Measurements from ENCODE around the gene GJA8.
"Not testable (repeated sequence)": the region's sequence is repeated elsewhere in the genome, so short reads cannot be mapped to it uniquely, and the experiment has no call there.

GJA8 gene

GRCh38 chr1:147902253-147902845 is at the start of gene GJA8:
Gene GJA8, plus strand, starts transcription at chr1:147902795. Its CDS starts 5,161 bp downstream, at chr1:147907956.
- DNase-seq (ENCODE audit: low spot score): no peak

- DNase-seq (ENCODE audit: low spot score): no peak
Observed at GRCh38 chr1:147853391-147853790, 49.2 kb upstream of the GJA8 start.

- DNase-seq (ENCODE audit: low spot score): not testable (repeated sequence)
Observed at GRCh38 chr1:147854989-147855388, 47.6 kb upstream of the GJA8 start.

- DNase-seq (ENCODE audit: low spot score): not testable (repeated sequence)
Observed at GRCh38 chr1:147855996-147856395, 46.6 kb upstream of the GJA8 start.

- DNase-seq (ENCODE audit: low spot score): not testable (repeated sequence)
Observed at GRCh38 chr1:147867204-147867603, 35.4 kb upstream of the GJA8 start.

GRCh38 chr1:147878022-147878421 is 24.6 kb upstream of the GJA8 start:
- no peak for DNase-seq (ENCODE audit: low spot score)

- DNase-seq (ENCODE audit: low spot score): no peak
Observed at GRCh38 chr1:147879911-147880310, 22.7 kb upstream of the GJA8 start.

- DNase-seq (ENCODE audit: low spot score): no peak
Observed at GRCh38 chr1:147882535-147882934, 20.1 kb upstream of the GJA8 start.

GRCh38 chr1:147890177-147890790 is 12.3 kb upstream of the GJA8 start:
- peak; percentile 43 for DNase-seq (ENCODE audit: low spot score)

- DNase-seq (ENCODE audit: low spot score): no peak
Observed at GRCh38 chr1:147891088-147891487, 11.5 kb upstream of the GJA8 start.

- DNase-seq (ENCODE audit: low spot score): peak; percentile 6
Observed at GRCh38 chr1:147892216-147892615, 10.4 kb upstream of the GJA8 start.

GRCh38 chr1:147892731-147893214 is 9.8 kb upstream of the GJA8 start:
- peak; percentile 66 for DNase-seq (ENCODE audit: low spot score)

GRCh38 chr1:147895123-147895522 is 7.5 kb upstream of the GJA8 start:
- DNase-seq (ENCODE audit: low spot score): no peak

GRCh38 chr1:147897029-147897752 is 5.4 kb upstream of the GJA8 start:
- no peak for DNase-seq (ENCODE audit: low spot score)

GRCh38 chr1:147897789-147898188 is 4.8 kb upstream of the GJA8 start:
- no peak for DNase-seq (ENCODE audit: low spot score)

GRCh38 chr1:147904726-147905125 is 2.1 kb downstream of the GJA8 start:
- DNase-seq (ENCODE audit: low spot score): no peak

GRCh38 chr1:147907786-147908509 is 5.4 kb downstream of the GJA8 start:
- no peak for DNase-seq (ENCODE audit: low spot score)

GRCh38 chr1:147912553-147912952 is 10.0 kb downstream of the GJA8 start:
- DNase-seq (ENCODE audit: low spot score): no peak

- no peak for DNase-seq (ENCODE audit: low spot score)
Observed at GRCh38 chr1:147913362-147913942, 10.9 kb downstream of the GJA8 start.

- no peak for DNase-seq (ENCODE audit: low spot score)
Observed at GRCh38 chr1:147919896-147920295, 17.3 kb downstream of the GJA8 start.

- DNase-seq (ENCODE audit: low spot score): no peak
Observed at GRCh38 chr1:147924813-147925212, 22.2 kb downstream of the GJA8 start.

GRCh38 chr1:147927215-147927614 is 24.6 kb downstream of the GJA8 start:
- peak; percentile 75 for DNase-seq (ENCODE audit: low spot score)

All from hematopoietic multipotent progenitor cell treated with erythropoietin and hydrocortisone succinate and interleukin-3 and kit ligand, for 15 days (in vitro differentiated cells).